Panc1 (cell line): Measurements from ENCODE around the gene POMT2. TPM values are rescaled to one million over a fixed set of nuclear protein-coding genes. Genes with fewer than 3 reads are reported as not detected.

Experiments
- ATAC-seq: fragments of 200-7000 bp; cut with Tn5 transposase; 2 replicates; pipeline ENCODE4 v1.9.1; 2020; ENCODE audit warnings: mild to moderate bottlenecking, moderate library complexity
- BruUV-seq: library from RNA; stranded (reverse); fragments of 400-500 nt; replicated peaks from 2 replicates; lab custom pipeline; 2021; lab: Mats Ljungman, UMichigan
- CTCF ChIA-PET: fragments of 300-600 bp; sonication (Branson Sonifier 250); formaldehyde crosslinking; loops from one replicate; lab custom pipeline; 2022; ENCODE audit warnings: antibody characterized with exemption; lab: Charles Lee
- POLR2A ChIA-PET: fragments of 300-600 bp; sonication (Branson Sonifier 250); formaldehyde crosslinking; loops from one replicate; lab custom pipeline; 2022; ENCODE audit warnings: antibody characterized with exemption; lab: Charles Lee
- DNase-seq: peaks from one replicate; pipeline ENCODE4 v3.0.0-alpha.2; 2010; ENCODE audit warnings: low read depth, low spot score
- H3K27ac ChIP-seq: 2 replicates; pipeline ENCODE4 v1.5.1; 2011; ENCODE audit warnings: mild to moderate bottlenecking, low read length, inconsistent platforms
- H3K27me3 ChIP-seq: fragments of 200-500 bp; sonication (Bioruptor generic); 2 replicates; pipeline ENCODE4 v1.6.0; 2014; ENCODE audit warnings: low read length, inconsistent platforms; ENCODE audit not compliant: control insufficient read depth, insufficient read depth
- H3K36me3 ChIP-seq: fragments of 200-500 bp; sonication (Bioruptor generic); 2 replicates; pipeline ENCODE4 v1.5.1; 2014; ENCODE audit warnings: inconsistent platforms, mild to moderate bottlenecking, low read length, moderate library complexity; ENCODE audit not compliant: control insufficient read depth, insufficient read depth
- H3K4me1 ChIP-seq: 2 replicates; pipeline ENCODE4 v1.5.1; 2011; ENCODE audit warnings: inconsistent platforms, mild to moderate bottlenecking, low read length, moderate library complexity; ENCODE audit not compliant: control insufficient read depth, insufficient read depth
- H3K4me3 ChIP-seq, 2 experiments: 2 replicates each; pipeline ENCODE4 v1.5.1; 2011 to 2012; ENCODE audit warnings: low read depth in 2 of 2, low read length in 2 of 2, mild to moderate bottlenecking in 2 of 2, inconsistent platforms in 1 of 2, moderate library complexity in 1 of 2
- H3K9me3 ChIP-seq: fragments of 200-500 bp; sonication (Bioruptor generic); 2 replicates; pipeline ENCODE4 v1.5.1; 2014; ENCODE audit warnings: low read depth, mild to moderate bottlenecking, inconsistent platforms, low read length, moderate library complexity; ENCODE audit not compliant: control insufficient read depth, insufficient read depth
- POLR2AphosphoS5 ChIP-seq: IDR thresholded peaks from 2 replicates; pipeline ENCODE4 v1.6.1; 2012; ENCODE audit warnings: mild to moderate bottlenecking, low read depth, low read length, moderate library complexity
- REST ChIP-seq, 2 experiments: IDR thresholded peaks; 2 replicates each; pipeline ENCODE4 v1.6.1; 2011 to 2012; ENCODE audit warnings: low read depth in 2 of 2, control low read depth in 1 of 2, low read length in 1 of 2, mild to moderate bottlenecking in 1 of 2, moderate library complexity in 1 of 2; ENCODE audit not compliant: insufficient read depth in 1 of 2
- SIN3A ChIP-seq: IDR thresholded peaks from 2 replicates; pipeline ENCODE4 v1.6.1; 2012; ENCODE audit warnings: low read depth, mild to moderate bottlenecking, low read length, moderate library complexity, borderline replicate concordance; ENCODE audit not compliant: insufficient read depth
- TCF7L2 ChIP-seq: IDR thresholded peaks from 2 replicates; pipeline ENCODE4 v1.6.1; 2011; ENCODE audit warnings: mild to moderate bottlenecking, low read depth, low read length, inconsistent platforms
- in situ Hi-C: cut with HindIII; loops from 2 replicates; pipeline ENCODE4 v1.10.0; 2016; ENCODE audit warnings: low sequenced_read_pairs, low pct_unique_long_range_greater_than_20kb
- intact Hi-C: fragments of 100-400 bp; cut with micrococcal nuclease; formaldehyde crosslinking; loops from one replicate; pipeline ENCODE4 v1.10.0; 2022; ENCODE audit not compliant: unreplicated experiment
- total RNA-seq: library from RNA; stranded (reverse); gene quantifications from one replicate; pipeline ENCODE4 v1.2.1, GENCODE V29; 2021; ENCODE audit not compliant: unreplicated experiment
- TF ChIP-seq, protein P1 (sequence below): fragments of 450-650 bp; IDR thresholded peaks from 2 replicates; pipeline ENCODE4 v1.5.1; 2017; ENCODE audit warnings: mild to moderate bottlenecking

The POMT2 gene
- total RNA-seq, 1 experiment from 2014 or later = 43.5 TPM

GRCh38 chr14:77265187-77265515 is 55.5 kb downstream of the POMT2 start:
- Histone ChIP-seq H3K9me3 (no peaks in the 10 kb centered on the region), H3K36me3 (no peaks in the 10 kb centered on the region), H3K27me3 (no peaks in the 10 kb centered on the region), H3K4me3 (no peak overlapping the region), H3K4me1 (peaks cover 4% of the 10 kb centered on the region), H3K27ac (no peak overlapping the region)
- ChIA-PET POLR2A (no interaction called here), CTCF (interaction anchor here (0.7 kb wide), 1 partner anchor 256 kb away, joined by 8 read pairs; no protein-coding TSS in a partner anchor)
- no peak for TF ChIP-seq REST (IDR thresholded peaks at IDR 0.05; ENCODE audit: insufficient read depth in 1 of 2, low read depth in 2 of 2, low read length in 1 of 2)
- TF ChIP-seq SIN3A = no peak
- TF ChIP-seq, protein P1, sequence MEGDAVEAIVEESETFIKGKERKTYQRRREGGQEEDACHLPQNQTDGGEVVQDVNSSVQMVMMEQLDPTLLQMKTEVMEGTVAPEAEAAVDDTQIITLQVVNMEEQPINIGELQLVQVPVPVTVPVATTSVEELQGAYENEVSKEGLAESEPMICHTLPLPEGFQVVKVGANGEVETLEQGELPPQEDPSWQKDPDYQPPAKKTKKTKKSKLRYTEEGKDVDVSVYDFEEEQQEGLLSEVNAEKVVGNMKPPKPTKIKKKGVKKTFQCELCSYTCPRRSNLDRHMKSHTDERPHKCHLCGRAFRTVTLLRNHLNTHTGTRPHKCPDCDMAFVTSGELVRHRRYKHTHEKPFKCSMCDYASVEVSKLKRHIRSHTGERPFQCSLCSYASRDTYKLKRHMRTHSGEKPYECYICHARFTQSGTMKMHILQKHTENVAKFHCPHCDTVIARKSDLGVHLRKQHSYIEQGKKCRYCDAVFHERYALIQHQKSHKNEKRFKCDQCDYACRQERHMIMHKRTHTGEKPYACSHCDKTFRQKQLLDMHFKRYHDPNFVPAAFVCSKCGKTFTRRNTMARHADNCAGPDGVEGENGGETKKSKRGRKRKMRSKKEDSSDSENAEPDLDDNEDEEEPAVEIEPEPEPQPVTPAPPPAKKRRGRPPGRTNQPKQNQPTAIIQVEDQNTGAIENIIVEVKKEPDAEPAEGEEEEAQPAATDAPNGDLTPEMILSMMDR = no peak
- TF ChIP-seq POLR2AphosphoS5 = no peak
- TF ChIP-seq TCF7L2 = no peak
- in situ Hi-C loops = no loop called here
- no peak for ATAC-seq
- no TSS peak for BruUV-seq
- DNase-seq = no peak
- intact Hi-C loops = no loop called here

GRCh38 chr14:77264466-77265186 is 56.1 kb downstream of the POMT2 start:
- no TSS peak for BruUV-seq

More at GRCh38 chr14:77264466-77265186, 56.1 kb downstream of the POMT2 start:
- H3K27me3 ChIP-seq = no peaks in the 10 kb centered on the region
- no peaks in the 10 kb centered on the region for H3K36me3 ChIP-seq
- ChIA-PET POLR2A (no interaction called here), CTCF (no interaction called here)
- intact Hi-C loops (no loop called here), in situ Hi-C loops (no loop called here)
- ATAC-seq (no peak), DNase-seq (no peak)
- H3K4me1 ChIP-seq = peaks cover 4% of the 10 kb centered on the region
- no peaks in the 10 kb centered on the region for H3K9me3 ChIP-seq
- TF ChIP-seq POLR2AphosphoS5 (no peak), TCF7L2 (no peak), REST (IDR thresholded peaks at IDR 0.05; ENCODE audit: insufficient read depth in 1 of 2, low read depth in 2 of 2, low read length in 1 of 2) (no peak), SIN3A (no peak)
- TF ChIP-seq, protein P1 = no peak
- no peak overlapping the region for H3K4me3 ChIP-seq
- H3K27ac ChIP-seq = no peak overlapping the region
